Smooth muscle cell (in vitro differentiated cells): ENCODE measurements around the gene ASMT. TPM values are rescaled to one million over a fixed set of nuclear protein-coding genes. Genes with fewer than 3 reads are reported as not detected.

ENCODE experiments used
- DNase-seq: peaks from one replicate; lab custom pipeline; 2025; ENCODE audit not compliant: unreplicated experiment; lab: John Stamatoyannopoulos, UW
- H2AFZ ChIP-seq: fragments of 200-600 bp; sonication (generic); 2 replicates; pipeline ENCODE4 v1.6.0; 2016; ENCODE audit warnings: antibody characterized with exemption, low read depth, mild to moderate bottlenecking
- H3F3A ChIP-seq: fragments of 200-600 bp; sonication (generic); 2 replicates; pipeline ENCODE4 v1.6.0; 2017; ENCODE audit warnings: antibody characterized with exemption, low read depth
- H3K27ac ChIP-seq: fragments of 200-600 bp; sonication (generic); 2 replicates; pipeline ENCODE4 v1.5.1; 2016; ENCODE audit warnings: low read depth, mild to moderate bottlenecking
- H3K27me3 ChIP-seq: fragments of 200-600 bp; sonication (generic); 2 replicates; pipeline ENCODE4 v1.6.1; 2016; ENCODE audit warnings: low read depth, mild to moderate bottlenecking
- H3K36me3 ChIP-seq: fragments of 200-600 bp; sonication (generic); 2 replicates; pipeline ENCODE4 v1.5.1; 2016; ENCODE audit warnings: low read depth
- H3K4me1 ChIP-seq: fragments of 200-600 bp; sonication (generic); 2 replicates; pipeline ENCODE4 v1.5.1; 2016; ENCODE audit warnings: low read depth
- H3K4me2 ChIP-seq: fragments of 200-600 bp; sonication (generic); 2 replicates; pipeline ENCODE4 v1.6.0; 2016; ENCODE audit warnings: mild to moderate bottlenecking
- H3K4me3 ChIP-seq: fragments of 200-600 bp; sonication (generic); 2 replicates; pipeline ENCODE4 v1.5.1; 2016; ENCODE audit warnings: mild to moderate bottlenecking
- H3K79me2 ChIP-seq: fragments of 200-600 bp; sonication (generic); 2 replicates; pipeline ENCODE4 v1.6.0; 2016; ENCODE audit warnings: low read depth, mild to moderate bottlenecking
- H3K9ac ChIP-seq: fragments of 200-600 bp; sonication (generic); 2 replicates; pipeline ENCODE4 v1.6.0; 2016; ENCODE audit warnings: low read depth
- H3K9me3 ChIP-seq: fragments of 200-600 bp; sonication (generic); replicated peaks from 2 replicates; pipeline ENCODE4 v1.5.1; 2016; ENCODE audit warnings: low read depth
- H4K20me1 ChIP-seq: fragments of 200-600 bp; sonication (generic); 2 replicates; pipeline ENCODE4 v1.6.0; 2016; ENCODE audit warnings: low read depth
- CTCF ChIP-seq: fragments of 200-600 bp; sonication (generic); IDR thresholded peaks from 2 replicates; pipeline ENCODE4 v1.5.1; 2017; ENCODE audit warnings: borderline replicate concordance, mild to moderate bottlenecking, antibody characterized with exemption; ENCODE audit not compliant: insufficient read depth, poor library complexity, severe bottlenecking
- WGBS: methylation state at CpG from one replicate; pipeline ENCODE4 v1.1.7; 2016; ENCODE audit warnings: low lambda C conversion rate; 5-methylcytosine and 5-hydroxymethylcytosine counted together
- polyA plus RNA-seq: library from polyadenylated mRNA; unstranded; fragments of >200 nt; fragmentation: Nextera tagmentation; extraction: Ambion mirVana; gene quantifications from 2 replicates; pipeline ENCODE4 v1.2.1, GENCODE V29; 2016
- total RNA-seq: library from RNA; depleted of rRNA; stranded (reverse); fragments of >200 nt; gene quantifications from 2 replicates; pipeline ENCODE4 v1.2.3, GENCODE V29; 2014

Gene ASMT
- total and polyA plus RNA-seq, 2 experiments from 2014 or later: 0.41 TPM; not detected in 1

DNA sequence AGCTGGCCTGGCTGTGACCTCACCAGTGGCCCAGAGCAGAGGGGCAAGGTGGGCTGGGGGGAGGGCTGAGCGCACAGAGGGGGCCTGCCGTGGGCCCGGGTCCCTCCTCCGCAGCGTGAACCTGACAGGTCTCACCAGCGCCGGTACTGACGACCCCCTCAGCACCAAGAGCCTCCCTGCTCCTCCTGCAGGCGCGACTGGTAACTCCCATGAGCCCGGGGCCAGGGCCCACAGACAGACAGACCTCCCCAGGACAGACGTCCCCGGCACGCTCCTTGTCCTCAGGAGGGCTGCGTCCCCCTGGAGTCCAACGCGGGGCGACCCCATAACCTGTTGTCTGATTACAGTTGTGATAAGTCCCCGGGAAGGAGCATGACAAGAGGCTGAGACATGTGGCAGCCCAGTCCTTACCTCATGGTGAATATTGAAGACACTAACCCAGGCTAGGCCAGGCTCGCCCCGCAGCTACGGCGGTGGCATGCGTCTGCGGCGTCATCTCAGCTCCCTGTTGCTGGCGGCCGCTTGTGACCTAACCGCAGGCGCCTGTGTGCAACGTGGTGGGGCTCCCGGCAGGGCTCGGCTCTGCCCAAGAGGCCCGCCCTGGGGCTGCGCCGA, 15.0 kb upstream of the ASMT start:
- Histone ChIP-seq H3K36me3 (peaks cover 8% of the 10 kb centered on the region), H3K27ac (no peak overlapping the region), H2AFZ (no peak overlapping the region), H3K27me3 (no peaks in the 10 kb centered on the region), H3K9me3 (no peaks in the 10 kb centered on the region), H4K20me1 (peaks cover 59% of the 10 kb centered on the region), H3K79me2 (peaks cover 26% of the 10 kb centered on the region), H3K4me1 (no peaks in the 10 kb centered on the region), H3K4me3 (no peak overlapping the region), H3K4me2 (no peak overlapping the region), H3F3A (no peaks in the 10 kb centered on the region), H3K9ac (no peak overlapping the region)
- DNase-seq: no peak
- WGBS: 98% methylated on average over 32 of the region's 36 CpGs
- no peak for TF ChIP-seq CTCF

DNA sequence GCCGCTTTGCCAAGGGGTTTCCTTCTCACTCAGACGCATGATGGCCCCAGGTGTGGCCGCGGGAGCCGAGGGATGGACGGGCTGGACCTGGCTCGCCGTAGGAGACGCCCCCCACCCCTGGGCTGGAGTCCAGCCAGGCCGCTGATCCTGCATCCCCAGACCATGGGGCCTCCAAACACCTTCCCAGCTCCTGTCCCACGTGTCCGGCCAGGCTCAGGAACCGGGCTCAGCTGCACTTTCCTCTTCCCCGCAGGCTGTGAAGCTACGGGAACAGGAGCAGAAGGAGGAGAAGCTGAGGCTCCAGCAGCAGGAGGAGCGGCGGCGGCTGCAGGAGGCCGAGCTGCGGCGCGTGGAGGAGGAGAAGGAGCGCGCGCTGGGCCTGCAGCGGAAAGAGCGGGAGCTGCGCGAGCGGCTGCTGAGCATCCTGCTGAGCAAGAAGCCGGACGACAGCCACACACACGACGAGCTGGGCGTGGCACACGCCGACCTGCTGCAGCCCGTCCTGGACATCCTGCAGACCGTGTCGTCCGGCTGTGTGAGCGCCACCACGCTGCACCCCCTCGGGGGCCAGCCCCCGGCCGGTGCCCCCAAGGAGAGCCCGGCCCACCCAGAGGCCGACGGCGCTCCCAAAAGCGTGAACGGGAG, 14.3 kb upstream of the ASMT start:
- H4K20me1 ChIP-seq: peaks cover 53% of the 10 kb centered on the region
- peaks cover 8% of the 10 kb centered on the region for H3K36me3 ChIP-seq
- DNase-seq: no peak
- H3K4me1 ChIP-seq: no peaks in the 10 kb centered on the region
- peaks cover 20% of the 10 kb centered on the region for H3K79me2 ChIP-seq
- H3K9me3 ChIP-seq: no peaks in the 10 kb centered on the region
- no peak overlapping the region for H3K9ac ChIP-seq
- no peak overlapping the region for H3K27ac ChIP-seq
- no peaks in the 10 kb centered on the region for H3K27me3 ChIP-seq
- no peak for TF ChIP-seq CTCF
- WGBS: 98% methylated on average over 32 of the region's 52 CpGs
- H2AFZ ChIP-seq: no peak overlapping the region
- H3F3A ChIP-seq: no peaks in the 10 kb centered on the region
- no peak overlapping the region for H3K4me2 ChIP-seq
- H3K4me3 ChIP-seq: no peak overlapping the region

- no peak for TF ChIP-seq CTCF
These were observed 13.7 kb upstream of the ASMT start for GRCh38 chrX:1601051-1601767.

More at GRCh38 chrX:1601051-1601767, 13.7 kb upstream of the ASMT start:
- 97% methylated on average over 41 of the region's 58 CpGs for WGBS
- Histone ChIP-seq H3K9ac (no peak overlapping the region), H3K4me1 (no peaks in the 10 kb centered on the region), H3K79me2 (peaks cover 13% of the 10 kb centered on the region), H3K4me3 (no peak overlapping the region), H3K27ac (no peak overlapping the region), H3F3A (no peaks in the 10 kb centered on the region), H2AFZ (no peak overlapping the region), H3K4me2 (no peak overlapping the region), H3K27me3 (no peaks in the 10 kb centered on the region), H3K9me3 (no peaks in the 10 kb centered on the region), H3K36me3 (peaks cover 8% of the 10 kb centered on the region), H4K20me1 (peaks cover 46% of the 10 kb centered on the region)
- DNase-seq: no peak
